ENCODE measurements around the gene TPD52L1.
"Not testable (repeated sequence)": the region's sequence is repeated elsewhere in the genome, so short reads cannot be mapped to it uniquely, and the experiment has no call there.

Gene TPD52L1

GRCh38 chr6:125153391-125154117 is at the start of gene TPD52L1:
TSS of gene TPD52L1 (plus strand) at chr6:125153773. CDS start at chr6:125153952, 179 bp downstream.
- peak; percentile 57 for DNase-seq

GRCh38 chr6:125104425-125104824 is 49.1 kb upstream of the TPD52L1 start:
- DNase-seq, result no peak

- DNase-seq, result no peak
These were observed 46.5 kb upstream of the TPD52L1 start for GRCh38 chr6:125107048-125107447.

GRCh38 chr6:125107896-125108295 is 45.7 kb upstream of the TPD52L1 start:
- no peak for DNase-seq

GRCh38 chr6:125110056-125110455 is 43.5 kb upstream of the TPD52L1 start:
- DNase-seq, result no peak

- DNase-seq, result no peak
These were observed 42.2 kb upstream of the TPD52L1 start for GRCh38 chr6:125111219-125111983.

- no peak for DNase-seq
These were observed 40.6 kb upstream of the TPD52L1 start for GRCh38 chr6:125112934-125113333.

GRCh38 chr6:125114248-125114858 is 39.2 kb upstream of the TPD52L1 start:
- peak; percentile 53 for DNase-seq

GRCh38 chr6:125116170-125116569 is 37.4 kb upstream of the TPD52L1 start:
- no peak for DNase-seq

GRCh38 chr6:125116710-125117109 is 36.9 kb upstream of the TPD52L1 start:
- no peak for DNase-seq

- no peak for DNase-seq
These were observed 35.8 kb upstream of the TPD52L1 start for GRCh38 chr6:125117818-125118217.

GRCh38 chr6:125120054-125120590 is 33.5 kb upstream of the TPD52L1 start:
- DNase-seq, result no peak

GRCh38 chr6:125121894-125122293 is 31.7 kb upstream of the TPD52L1 start:
- DNase-seq, result no peak

GRCh38 chr6:125123051-125123450 is 30.5 kb upstream of the TPD52L1 start:
- DNase-seq, result no peak

GRCh38 chr6:125123468-125124048 is 30.0 kb upstream of the TPD52L1 start:
- no peak for DNase-seq

- DNase-seq, result no peak
These were observed 29.4 kb upstream of the TPD52L1 start for GRCh38 chr6:125124049-125124669.

GRCh38 chr6:125125856-125126255 is 27.7 kb upstream of the TPD52L1 start:
- not testable (repeated sequence) for DNase-seq

- no peak for DNase-seq
These were observed 24.2 kb upstream of the TPD52L1 start for GRCh38 chr6:125129354-125129753.

GRCh38 chr6:125132058-125132457 is 21.5 kb upstream of the TPD52L1 start:
- DNase-seq, result no peak

GRCh38 chr6:125136378-125136777 is 17.2 kb upstream of the TPD52L1 start:
- no peak for DNase-seq

GRCh38 chr6:125138083-125138482 is 15.5 kb upstream of the TPD52L1 start:
- DNase-seq, result no peak

GRCh38 chr6:125140808-125141207 is 12.8 kb upstream of the TPD52L1 start:
- no peak for DNase-seq

GRCh38 chr6:125142618-125143017 is 11.0 kb upstream of the TPD52L1 start:
- DNase-seq, result no peak

Measured in CD4-positive, alpha-beta T cell treated with Interleukin-17A for 1 hour (primary cell).